K562 (cell line): Measurements from ENCODE around the gene ZDHHC8. TPM values are rescaled to one million over a fixed set of nuclear protein-coding genes. Genes with fewer than 3 reads are reported as not detected.

ENCODE experiments used
- ASH1L ChIP-seq: fragments of 450-650 bp; IDR thresholded peaks from 2 replicates; pipeline ENCODE4 v1.6.1; 2018; ENCODE audit warnings: borderline replicate concordance, mild to moderate bottlenecking, low read depth; ENCODE audit not compliant: partially characterized antibody
- ATF2 ChIP-seq: sonication (generic); formaldehyde crosslinking; IDR thresholded peaks from 2 replicates; pipeline ENCODE4 v1.8.1; 2022; ENCODE audit warnings: missing genetic modification reagents
- BDP1 ChIP-seq: IDR thresholded peaks from 3 replicates; pipeline ENCODE4 v1.6.1; 2011; ENCODE audit not compliant: insufficient read length, insufficient read depth
- BRCA1 ChIP-seq, 2 experiments: fragments of 450-650 bp in 1 of 2; sonication (generic) in 1 of 2; formaldehyde crosslinking in 1 of 2; IDR thresholded peaks; 2 replicates each; pipeline versions ENCODE4 v1.5.0 to v1.6.1; 2017 to 2020; ENCODE audit warnings: mild to moderate bottlenecking in 1 of 2, missing genetic modification reagents in 1 of 2
- CEBPG ChIP-seq, 3 experiments: fragments of 200-800 bp in 1 of 3; sonication (Bioruptor generic) in 1 of 3; sonication (generic) in 1 of 3; formaldehyde crosslinking in 1 of 3; IDR thresholded peaks in 2 of 3; conservative IDR thresholded peaks in 1 of 3; 2 replicates each; pipeline versions ENCODE4 v1.6.1 to v1.8.0; 2016 to 2022; ENCODE audit warnings: missing compliant biosample characterization in 2 of 3, missing genetic modification characterization in 2 of 3, mild to moderate bottlenecking in 1 of 3, missing genetic modification reagents in 1 of 3
- DPF2 ChIP-seq: fragments of 450-650 bp; IDR thresholded peaks from 2 replicates; pipeline ENCODE4 v1.6.1; 2016
- ETS1 ChIP-seq: conservative IDR thresholded peaks from 2 replicates; pipeline ENCODE4 v1.6.1; 2011; ENCODE audit warnings: low read depth, mild to moderate bottlenecking, low read length; ENCODE audit not compliant: control insufficient read depth
- EWSR1 ChIP-seq: fragments of 450-650 bp; IDR thresholded peaks from 2 replicates; pipeline ENCODE4 v1.6.1; 2018; ENCODE audit warnings: borderline replicate concordance, mild to moderate bottlenecking, low read depth, moderate library complexity; ENCODE audit not compliant: partially characterized antibody
- FOXP1 ChIP-seq: sonication (generic); formaldehyde crosslinking; IDR thresholded peaks from 2 replicates; pipeline ENCODE4 v1.8.0; 2022; ENCODE audit warnings: mild to moderate bottlenecking, missing genetic modification reagents
- KLF13 ChIP-seq: fragments of 450-650 bp; IDR thresholded peaks from 2 replicates; pipeline ENCODE4 v1.6.1; 2016; ENCODE audit warnings: missing genetic modification characterization, low read depth, mild to moderate bottlenecking, missing compliant biosample characterization, moderate library complexity, borderline replicate concordance
- MYBL2 ChIP-seq, 2 experiments: fragments of 450-650 bp in 1 of 2; sonication (generic) in 1 of 2; formaldehyde crosslinking in 1 of 2; IDR thresholded peaks; 2 replicates each; pipeline versions ENCODE4 v1.6.1 to v1.8.1; 2017 to 2022; ENCODE audit warnings: borderline replicate concordance in 1 of 2, inconsistent platforms in 1 of 2, low read depth in 1 of 2, mild to moderate bottlenecking in 1 of 2, missing genetic modification reagents in 1 of 2, moderate library complexity in 1 of 2
- NCOA1 ChIP-seq: fragments of 450-650 bp; IDR thresholded peaks from 2 replicates; pipeline ENCODE4 v1.6.1; 2016; ENCODE audit warnings: low read depth
- PHF8 ChIP-seq: fragments of 200-600 bp; sonication (generic); IDR thresholded peaks from 2 replicates; pipeline ENCODE4 v1.6.1; 2012; ENCODE audit warnings: mixed run types, mild to moderate bottlenecking, inconsistent platforms, low read length, moderate library complexity, borderline replicate concordance
- SMC3 ChIP-seq: conservative IDR thresholded peaks from 2 replicates; pipeline ENCODE4 v1.6.1; 2011; ENCODE audit warnings: low read depth, low read length, improper control_type of control experiment; ENCODE audit not compliant: insufficient read depth
- STAG1 ChIP-seq: sonication (generic); formaldehyde crosslinking; IDR thresholded peaks from 2 replicates; pipeline ENCODE4 v1.5.0; 2020; ENCODE audit warnings: missing genetic modification reagents, borderline replicate concordance
- TFAM ChIP-seq: fragments of 250-450 bp; sonication (Bioruptor Pico); conservative IDR thresholded peaks from 2 replicates; pipeline ENCODE4 v1.5.0; 2021; ENCODE audit warnings: mild to moderate bottlenecking, moderate library complexity
- THAP12 ChIP-seq: fragments of 250-450 bp; sonication (Bioruptor Pico); IDR thresholded peaks from 2 replicates; pipeline ENCODE4 v1.9.0; 2021; ENCODE audit warnings: mild to moderate bottlenecking, inconsistent platforms
- ZFPM2 ChIP-seq: fragments of 250-450 bp; sonication (Bioruptor Pico); IDR thresholded peaks from 2 replicates; pipeline ENCODE4 v1.5.1; 2022; ENCODE audit warnings: mild to moderate bottlenecking
- ZNF239 ChIP-seq: fragments of 250-450 bp; sonication (Bioruptor Pico); IDR thresholded peaks from 2 replicates; pipeline ENCODE4 v1.4.0; 2020; ENCODE audit warnings: mild to moderate bottlenecking
- ZNF507 ChIP-seq: conservative IDR thresholded peaks from 2 replicates; pipeline ENCODE4 v1.6.1; 2017; ENCODE audit warnings: missing genetic modification characterization, missing compliant biosample characterization
- polyA plus RNA-seq, 8 experiments: library from polyadenylated mRNA; depleted of rRNA in 4 of 8; stranded (reverse) in 5 of 8; unstranded in 3 of 8; fragments of >200 nt; fragmentation: Nextera tagmentation in 2 of 8; fragmentation: Illumina TruSeq in 1 of 8; extraction: Ambion mirVana in 2 of 8; extraction: Trizol in 1 of 8; gene quantifications; 2 replicates each; pipeline versions ENCODE4 v1.2.1 to v1.2.3, GENCODE V29; 2011 to 2014; ENCODE audit warnings: inconsistent platforms in 1 of 8, missing spikeins in 1 of 8
- total RNA-seq, 7 experiments: library from RNA; depleted of rRNA in 6 of 7; stranded (reverse); fragments of >200 nt in 6 of 7; fragmentation: Illumina TruSeq in 2 of 7; extraction: Trizol in 2 of 7; gene quantifications; 2 replicates each; pipeline versions ENCODE4 v1.2.1 to v1.2.3, GENCODE V29; 2011 to 2021; ENCODE audit warnings: low replicate concordance in 1 of 7

The ZDHHC8 gene
- total and polyA plus RNA-seq, 9 of the 15 experiments (the other 6 are each of a cell fraction or from before 2014, with no cell fraction given), result 0.04 to 109 (median 16.4) TPM

GRCh38 chr22:20186871-20187546 lies 55.4 kb downstream of the ZDHHC8 start (continued):
- TF ChIP-seq ATF2 (CRISPR knock-in tag) (peak; percentile 42; the same call in 1 of the 2 replicates), DPF2 (no peak), KLF13 (tag) (no peak), MYBL2 (IDR thresholded peaks at IDR 0.05; ENCODE audit: low read depth) (no peak), MYBL2 (CRISPR knock-in tag; IDR thresholded peaks at IDR 0.05; ENCODE audit: borderline replicate concordance) (peak; percentile 78; the same call in 1 of the 2 replicates), FOXP1 (CRISPR knock-in tag) (peak; percentile 16; the same call in 1 of the 2 replicates), TFAM (CRISPR knock-in tag) (no peak), EWSR1 (no peak), CEBPG (CRISPR knock-in tag; IDR thresholded peaks at IDR 0.05) (0 out of 2 replicates have a peak, but pooled peaks have one; percentile 3), CEBPG (tag; conservative IDR thresholded peaks at IDR 0.05 in 1 of 2, IDR thresholded peaks at IDR 0.05 in 1 of 2) (no peak), ETS1 (no peak), BRCA1 (IDR thresholded peaks at IDR 0.05) (no peak), BRCA1 (CRISPR knock-in tag; IDR thresholded peaks at IDR 0.05) (0 out of 2 replicates have a peak, but pooled peaks have one; percentile 39), BDP1 (no peak), ASH1L (no peak), ZNF507 (no peak), ZFPM2 (CRISPR knock-in tag) (no peak), STAG1 (CRISPR knock-in tag) (peak; percentile 53), THAP12 (CRISPR knock-in tag) (peak; percentile 51; the same call in 1 of the 2 replicates), PHF8 (no peak; the same call in 1 of the 2 replicates), SMC3 (no peak), ZNF239 (CRISPR knock-in tag) (no peak), NCOA1 (no peak)
